ENCODE measurements around the gene UBE2N. TPM values are rescaled to one million over a fixed set of nuclear protein-coding genes. Genes with fewer than 3 reads are reported as not detected.

UBE2N gene
- total RNA-seq, 1 experiment from 2014 or later: 177 TPM

GRCh38 chr12:93361151-93361919 is 80.4 kb downstream of the UBE2N start:
- no peaks in the 10 kb centered on the region for H3K27me3 ChIP-seq (replicated peaks; ENCODE audit: insufficient read depth, low read depth, low read length, poor library complexity)
- no peaks in the 10 kb centered on the region for H3K36me3 ChIP-seq (ENCODE audit: insufficient read depth, low read length, poor library complexity, severe bottlenecking)
- H3K27ac ChIP-seq (ENCODE audit: low read depth, low read length, poor library complexity, severe bottlenecking): no peak overlapping the region
- CTCF ChIA-PET: no interaction called here
- no peaks in the 10 kb centered on the region for H3K4me1 ChIP-seq (ENCODE audit: insufficient read depth, low read length, poor library complexity, severe bottlenecking)
- intact Hi-C loops (cut with micrococcal nuclease; ENCODE audit: unreplicated experiment): no loop called here
- TF ChIP-seq CTCF (conservative IDR thresholded peaks at IDR 0.05; ENCODE audit: low read depth, low read length) (no peak), EZH2 (IDR thresholded peaks at IDR 0.05; ENCODE audit: borderline replicate concordance, low read depth, low read length, poor library complexity, severe bottlenecking) (no peak)
- no peak overlapping the region for H3K4me3 ChIP-seq (ENCODE audit: low read depth, low read length, poor library complexity, severe bottlenecking)
- peak; percentile 47 for DNase-seq (ENCODE audit: low spot score)
- BruUV-seq (replicated peaks): no TSS peak
- no peaks in the 10 kb centered on the region for H3K9me3 ChIP-seq (ENCODE audit: low read depth, low read length, poor library complexity, severe bottlenecking)
- POLR2A ChIA-PET (ENCODE audit: low non-redundant PET): no interaction called here

GRCh38 chr12:93360688-93361087 is 81.1 kb downstream of the UBE2N start:
- H3K27ac ChIP-seq (ENCODE audit: low read depth, low read length, poor library complexity, severe bottlenecking): no peak overlapping the region
- H3K9me3 ChIP-seq (ENCODE audit: low read depth, low read length, poor library complexity, severe bottlenecking): no peaks in the 10 kb centered on the region
- no peak overlapping the region for H3K4me3 ChIP-seq (ENCODE audit: low read depth, low read length, poor library complexity, severe bottlenecking)
- intact Hi-C loops (cut with micrococcal nuclease; ENCODE audit: unreplicated experiment): no loop called here
- ChIA-PET CTCF (no interaction called here), POLR2A (ENCODE audit: low non-redundant PET) (no interaction called here)
- BruUV-seq (replicated peaks): no TSS peak
- DNase-seq (ENCODE audit: low spot score): no peak
- H3K36me3 ChIP-seq (ENCODE audit: insufficient read depth, low read length, poor library complexity, severe bottlenecking): no peaks in the 10 kb centered on the region
- TF ChIP-seq CTCF (conservative IDR thresholded peaks at IDR 0.05; ENCODE audit: low read depth, low read length) (no peak), EZH2 (IDR thresholded peaks at IDR 0.05; ENCODE audit: borderline replicate concordance, low read depth, low read length, poor library complexity, severe bottlenecking) (no peak)
- no peaks in the 10 kb centered on the region for H3K4me1 ChIP-seq (ENCODE audit: insufficient read depth, low read length, poor library complexity, severe bottlenecking)
- no peaks in the 10 kb centered on the region for H3K27me3 ChIP-seq (replicated peaks; ENCODE audit: insufficient read depth, low read depth, low read length, poor library complexity)

- CTCF ChIA-PET: no interaction called here
- H3K9me3 ChIP-seq (ENCODE audit: low read depth, low read length, poor library complexity, severe bottlenecking): no peaks in the 10 kb centered on the region
- intact Hi-C loops (cut with micrococcal nuclease; ENCODE audit: unreplicated experiment): no loop called here
- H3K27ac ChIP-seq (ENCODE audit: low read depth, low read length, poor library complexity, severe bottlenecking): no peak overlapping the region
- DNase-seq (ENCODE audit: low spot score): no peak
- H3K4me1 ChIP-seq (ENCODE audit: insufficient read depth, low read length, poor library complexity, severe bottlenecking): no peaks in the 10 kb centered on the region
- TF ChIP-seq EZH2 (IDR thresholded peaks at IDR 0.05; ENCODE audit: borderline replicate concordance, low read depth, low read length, poor library complexity, severe bottlenecking) (no peak), CTCF (conservative IDR thresholded peaks at IDR 0.05; ENCODE audit: low read depth, low read length) (no peak)
- POLR2A ChIA-PET (ENCODE audit: low non-redundant PET): no interaction called here
- H3K27me3 ChIP-seq (replicated peaks; ENCODE audit: insufficient read depth, low read depth, low read length, poor library complexity): no peaks in the 10 kb centered on the region
- no TSS peak for BruUV-seq (replicated peaks)
- no peak overlapping the region for H3K4me3 ChIP-seq (ENCODE audit: low read depth, low read length, poor library complexity, severe bottlenecking)
- H3K36me3 ChIP-seq (ENCODE audit: insufficient read depth, low read length, poor library complexity, severe bottlenecking): no peaks in the 10 kb centered on the region
Observed at GRCh38 chr12:93358821-93359220, 82.9 kb downstream of the UBE2N start.

Data from A673 (cell line).